Right lobe of liver (tissue), 6 donors: ENCODE results near the gene CGB2. TPM values are rescaled to one million over a fixed set of nuclear protein-coding genes. Genes with fewer than 3 reads are reported as not detected.
"Not testable (repeated sequence)": the region's sequence is repeated elsewhere in the genome, so short reads cannot be mapped to it uniquely, and the experiment has no call there.

Experiments
- ATAC-seq, 4 donors: fragments of 200-7000 bp; cut with Tn5 transposase; one replicate each; pipeline ENCODE4 v1.9.1; 2020; ENCODE audit warnings: mild to moderate bottlenecking in 4 of 4, moderate library complexity in 4 of 4
- DNase-seq, 3 donors: peaks; one replicate each; pipeline ENCODE4 v3.0.0-alpha.2; 2020
- H3K27ac ChIP-seq, 3 donors: fragments of 200-600 bp; one replicate each; pipeline ENCODE4 v1.8.0; 2022
- H3K27me3 ChIP-seq, 2 donors: fragments of 200-600 bp; one replicate each; pipeline ENCODE4 v1.8.0; 2022
- H3K36me3 ChIP-seq, 4 donors: fragments of 200-600 bp; sonication (generic) in 1 of 4; one replicate each; pipeline versions ENCODE4 v1.5.1 to v1.8.0; 2017 to 2022; ENCODE audit warnings: control low read depth in 1 of 4
- H3K4me1 ChIP-seq, 4 donors: fragments of 200-600 bp; sonication (generic) in 1 of 4; one replicate each; pipeline versions ENCODE4 v1.5.1 to v1.8.0; 2017 to 2022; ENCODE audit warnings: control low read depth in 1 of 4
- H3K4me3 ChIP-seq, 3 donors: fragments of 200-600 bp; one replicate each; pipeline ENCODE4 v1.8.0; 2022
- H3K9me3 ChIP-seq, 4 donors: fragments of 200-600 bp; sonication (generic) in 1 of 4; one replicate each; pipeline versions ENCODE4 v1.5.1 to v1.8.0; 2017 to 2022; ENCODE audit warnings: control low read depth in 1 of 4
- CTCF ChIP-seq, 4 donors: fragments of 200-600 bp in 3 of 4; fragments of 450-650 bp in 1 of 4; IDR thresholded peaks; one replicate each; pipeline versions ENCODE4 v1.5.1 to v1.8.0; 2016 to 2022; ENCODE audit warnings: antibody characterized with exemption in 4 of 4, mild to moderate bottlenecking in 2 of 4
- WGBS: methylation state at CpG from one replicate; pipeline ENCODE4 v1.1.6; 2018; ENCODE audit warnings: low coverage, low lambda C conversion rate; ENCODE audit not compliant: insufficient coverage; ENCODE audit errors: missing lambda C conversion rate; 5-methylcytosine and 5-hydroxymethylcytosine counted together
- intact Hi-C, 2 donors: fragments of 100-400 bp; cut with DNase I; formaldehyde crosslinking; loops; one replicate each; pipeline versions ENCODE4 v1.11.2 to v1.14.1; 2022
- total RNA-seq, 6 experiments: library from RNA; depleted of rRNA in 2 of 6; stranded (reverse); fragments of >200 nt in 2 of 6; fragmentation: NEBNext Ultra II Directional in 3 of 6; extraction: Animal tissue kit (Norgen Biotek cat#: 25700) in 3 of 6; gene quantifications; one replicate each; pipeline versions ENCODE4 v1.1.0 to v1.2.4, GENCODE V29; 2016 to 2023
- donor health status: DM: no; HTN: yes; CAD: no.
- donor health status: DM: no; HTN: no; CAD: no.
- donor health status: DM: no; HTN: no; CAD: no.
- donor health status: DM: no; HTN: yes; CAD: no.
- donor health status: DM: no; HTN: yes; CAD: no.

CGB2 gene
- total RNA-seq, 6 experiments from 2014 or later: not detected

GRCh38 chr19:49028686-49029085 lies 3.0 kb upstream of the CGB2 start:
- intact Hi-C loops, H3K36me3 ChIP-seq, DNase-seq, ATAC-seq, H3K4me1 ChIP-seq, H3K27ac ChIP-seq, H3K27me3 ChIP-seq, H3K9me3 ChIP-seq, H3K4me3 ChIP-seq: not testable (repeated sequence)
- WGBS: 69% methylated on average over 3 of the region's 9 CpGs

GRCh38 chr19:49029749-49030148 lies 1.9 kb upstream of the CGB2 start:
- H3K9me3 ChIP-seq, H3K27ac ChIP-seq, DNase-seq, intact Hi-C loops, H3K36me3 ChIP-seq, H3K4me1 ChIP-seq, H3K27me3 ChIP-seq, ATAC-seq, H3K4me3 ChIP-seq: not testable (repeated sequence)
- WGBS: 80% methylated on average over 2 of the region's 14 CpGs

- ATAC-seq, H3K27me3 ChIP-seq, H3K36me3 ChIP-seq, H3K9me3 ChIP-seq, intact Hi-C loops, H3K4me1 ChIP-seq, H3K27ac ChIP-seq, DNase-seq, H3K4me3 ChIP-seq: not testable (repeated sequence)
- WGBS: 83% methylated on average over 5 of the region's 8 CpGs
Measured at GRCh38 chr19:49030323-49030722, 1.4 kb upstream of the CGB2 start.

DNA sequence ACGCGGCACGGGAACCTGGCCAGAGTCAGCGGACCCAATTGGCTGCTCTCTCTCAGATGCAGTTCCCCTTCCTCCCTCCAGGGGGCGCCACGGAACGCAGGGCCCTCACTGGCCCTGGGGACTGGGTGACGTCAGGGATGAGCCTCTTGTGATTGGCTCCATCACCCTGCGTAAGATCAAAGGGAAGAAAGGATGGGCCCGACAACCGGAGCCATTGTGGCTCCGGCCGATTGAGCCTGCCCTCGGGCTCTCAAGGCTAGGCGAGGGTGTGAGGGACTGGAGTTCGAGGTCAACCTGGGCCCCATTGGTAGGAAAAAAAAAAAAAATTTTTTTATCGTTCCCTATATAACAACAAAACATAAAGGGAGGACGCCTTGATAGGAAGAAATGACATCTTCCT lies 5.1 kb downstream of the CGB2 start, which contains the start of gene CGB1:
Gene CGB1, minus strand, starts transcription at position 81 of the 400 bp plus-strand sequence. CDS start 184 bp downstream, outside the sequence.
- DNase-seq, intact Hi-C loops, ATAC-seq, H3K4me3 ChIP-seq, H3K27me3 ChIP-seq, H3K9me3 ChIP-seq, H3K4me1 ChIP-seq, H3K27ac ChIP-seq, H3K36me3 ChIP-seq: not testable (repeated sequence)
- TF ChIP-seq CTCF (IDR thresholded peaks at IDR 0.05): peak; percentile 12 to 25 (median 22)
- 79% methylated on average over 9 of the region's 18 CpGs for WGBS

- H3K4me1 ChIP-seq, H3K36me3 ChIP-seq, ATAC-seq, H3K9me3 ChIP-seq, H3K4me3 ChIP-seq, H3K27ac ChIP-seq, intact Hi-C loops, DNase-seq, H3K27me3 ChIP-seq: not testable (repeated sequence)
- WGBS: 93% methylated on average over 6 of the region's 8 CpGs
Measured at GRCh38 chr19:49038111-49038510, 6.4 kb downstream of the CGB2 start.

DNA sequence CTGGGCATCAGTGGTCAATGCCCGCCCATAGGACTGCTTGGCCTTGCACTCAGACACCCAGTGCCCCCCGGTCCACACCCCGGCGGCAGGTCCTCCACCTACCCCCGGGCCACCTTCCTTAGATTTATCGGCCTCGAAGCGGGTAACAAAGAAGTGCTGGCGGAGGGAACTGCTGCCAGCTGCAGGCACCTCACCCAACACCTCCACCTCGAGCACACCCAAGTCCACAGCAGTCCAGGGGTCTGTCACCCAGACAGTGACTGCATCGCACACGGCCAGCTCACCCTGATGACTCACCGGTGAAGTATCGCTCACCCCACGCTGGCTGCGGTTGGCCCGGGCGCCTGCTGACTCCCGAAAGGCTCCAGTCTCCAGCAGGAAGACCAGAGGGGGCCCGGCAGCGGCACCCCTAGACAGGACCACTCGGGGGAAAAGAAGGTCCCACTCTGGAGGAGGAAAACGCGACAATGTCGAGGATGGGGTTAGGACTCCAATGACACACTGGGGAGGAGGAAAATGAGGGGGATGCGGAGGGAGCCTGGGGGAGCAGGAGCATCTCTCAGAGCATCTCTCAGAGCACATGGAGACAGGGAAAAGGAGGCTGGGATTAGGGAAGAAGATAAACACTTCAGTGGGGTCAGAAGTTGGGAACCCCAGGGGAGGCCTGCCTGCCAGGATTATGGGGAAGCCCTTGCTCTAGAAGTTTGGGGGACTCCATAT lies 7.0 kb downstream of the CGB2 start:
- intact Hi-C loops, H3K36me3 ChIP-seq, DNase-seq, H3K4me1 ChIP-seq, H3K27ac ChIP-seq, H3K4me3 ChIP-seq, H3K27me3 ChIP-seq, H3K9me3 ChIP-seq: not testable (repeated sequence)
- ATAC-seq: peak in 1 of 4 donors; percentile 17
- WGBS: 60% methylated on average over 5 of the region's 26 CpGs

GRCh38 chr19:49039736-49040135 lies 8.0 kb downstream of the CGB2 start:
- 0% methylated on average over 3 of the region's 9 CpGs for WGBS
- H3K27me3 ChIP-seq, H3K4me3 ChIP-seq, H3K4me1 ChIP-seq, H3K9me3 ChIP-seq, H3K36me3 ChIP-seq, DNase-seq, H3K27ac ChIP-seq, ATAC-seq, intact Hi-C loops: not testable (repeated sequence)
